HG02885 (cell line): ENCODE data around the gene BBOF1.
"Not testable (repeated sequence)": the region's sequence is repeated elsewhere in the genome, so short reads cannot be mapped to it uniquely, and the experiment has no call there.

Experiments
- ATAC-seq: cut with Tn5 transposase; IDR thresholded peaks from one replicate; pipeline ENCODE4 v1.9.1; 2021; ENCODE audit warnings: mild to moderate bottlenecking; ENCODE audit not compliant: unreplicated experiment, poor library complexity

The BBOF1 gene

DNA sequence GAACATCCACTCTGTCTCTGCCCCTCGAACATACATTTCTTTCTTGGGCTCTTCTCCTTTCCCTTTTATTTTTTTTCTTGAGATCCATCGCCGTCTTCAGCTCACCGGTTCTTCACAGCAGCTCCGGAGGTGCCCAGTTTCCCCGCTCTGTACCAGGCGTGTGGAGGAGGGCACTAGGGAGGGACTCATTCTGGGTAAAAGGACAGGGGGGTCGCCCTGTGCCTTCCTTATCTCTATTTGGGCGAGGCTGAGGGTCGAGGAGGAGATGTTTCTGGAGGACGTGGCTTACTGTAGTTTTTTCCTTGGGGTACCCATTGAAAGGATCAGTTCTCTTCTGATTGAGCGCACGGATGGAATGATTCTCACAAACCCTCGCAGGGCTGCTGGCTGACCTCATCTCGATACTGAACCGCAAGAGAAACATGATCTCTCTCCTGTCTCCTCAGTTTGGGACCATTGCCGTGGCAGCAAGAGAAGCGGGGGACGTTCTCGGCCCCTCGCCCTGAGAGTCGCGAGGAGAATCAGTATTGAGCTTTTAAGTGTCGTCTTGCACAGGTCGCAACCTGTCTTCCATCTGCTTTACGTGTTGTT lies 66.0 kb downstream of the BBOF1 start:
- no peak for ATAC-seq

DNA sequence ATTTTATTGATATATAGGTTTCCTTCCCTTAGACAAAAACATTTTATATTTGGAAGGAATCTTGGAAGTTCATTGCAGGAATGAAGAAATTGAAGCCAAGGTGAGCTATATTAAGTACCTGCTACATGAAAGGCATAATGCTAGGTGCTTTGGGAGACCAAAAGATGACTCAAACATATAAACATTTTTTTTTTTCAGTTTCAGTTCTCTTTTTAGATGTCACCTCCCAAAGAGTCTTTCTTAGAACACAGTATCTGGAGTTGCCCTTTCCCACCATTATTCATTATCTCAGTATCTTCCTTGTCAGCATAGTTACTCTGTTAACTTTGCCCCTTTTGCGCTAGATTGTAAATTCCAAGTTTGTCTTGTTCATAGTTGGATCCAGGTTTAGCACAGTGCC lies 66.7 kb downstream of the BBOF1 start:
- no peak for ATAC-seq

DNA sequence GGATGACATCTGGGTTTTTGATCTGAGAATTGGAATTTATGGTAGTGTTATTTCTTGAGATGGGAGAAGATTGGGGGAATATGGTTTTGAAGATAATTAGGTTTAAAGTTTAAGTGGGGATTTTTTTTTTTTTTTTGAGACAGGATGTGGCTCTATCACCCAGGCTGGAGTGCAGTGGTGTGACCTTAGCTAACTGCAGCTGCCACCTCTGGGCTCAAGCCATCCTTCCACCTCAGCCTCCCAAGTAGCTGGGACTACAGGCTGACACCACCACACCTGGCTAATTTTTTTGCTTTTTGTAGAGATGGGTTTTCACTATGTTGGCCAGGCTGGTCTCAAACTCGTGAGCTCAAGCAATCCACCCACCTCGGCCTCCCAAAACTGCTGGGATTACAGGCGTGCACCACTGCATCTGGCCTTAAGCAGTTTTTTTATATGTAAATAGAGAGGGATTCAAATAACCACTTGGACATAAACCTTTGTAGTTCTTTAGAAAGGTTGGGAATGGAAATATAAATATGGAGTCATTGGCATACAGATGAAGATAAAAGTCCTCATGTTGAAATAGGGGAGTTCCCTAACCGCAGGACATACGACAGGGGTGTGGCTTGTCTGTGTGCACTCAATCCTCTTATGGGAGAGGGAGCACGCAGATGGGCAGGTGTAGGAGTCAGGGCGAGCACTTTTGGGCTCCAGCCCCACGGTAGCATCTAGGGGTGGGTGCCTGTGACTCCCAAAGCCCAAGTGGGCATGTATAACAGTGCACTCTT lies 70.3 kb downstream of the BBOF1 start:
- ATAC-seq = no peak

DNA sequence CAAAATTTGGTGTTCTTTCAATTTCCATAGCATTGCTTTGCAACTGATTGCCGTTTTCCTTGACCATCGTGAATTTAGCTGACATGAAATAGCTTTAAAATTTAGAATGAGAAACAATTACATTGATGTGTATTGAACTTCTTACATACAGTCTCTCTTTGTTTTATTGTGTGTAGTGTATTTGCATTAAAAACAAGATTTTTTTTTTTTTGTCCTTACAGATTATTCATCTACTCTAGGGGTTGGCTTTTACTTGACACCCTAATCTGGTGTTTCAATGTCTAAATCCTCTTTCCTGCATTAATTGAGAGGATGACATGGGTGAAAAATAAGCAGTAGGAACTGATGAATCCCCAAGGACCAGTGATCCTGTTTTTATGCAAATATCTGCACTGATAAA lies 86.2 kb downstream of the BBOF1 start:
- ATAC-seq = no peak

DNA sequence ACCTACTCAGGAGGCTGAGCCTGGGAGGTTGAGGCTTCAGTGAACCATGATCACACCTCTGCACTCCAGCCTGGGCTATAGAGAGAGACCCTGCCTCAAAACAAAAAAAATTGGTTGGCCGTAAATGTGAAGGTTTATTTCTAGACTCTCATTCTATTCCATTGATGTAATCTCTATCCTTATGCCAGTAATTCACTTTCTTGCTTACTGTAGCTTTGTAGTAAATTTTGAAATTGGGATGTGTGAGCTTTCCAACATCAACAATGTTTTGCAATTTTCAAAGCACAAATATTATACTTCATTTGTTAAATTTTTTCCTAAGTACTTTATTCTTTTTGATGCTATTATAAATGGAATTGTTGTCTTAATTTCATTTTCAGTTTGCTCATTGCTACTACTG lies 90.2 kb downstream of the BBOF1 start:
- no peak for ATAC-seq

DNA sequence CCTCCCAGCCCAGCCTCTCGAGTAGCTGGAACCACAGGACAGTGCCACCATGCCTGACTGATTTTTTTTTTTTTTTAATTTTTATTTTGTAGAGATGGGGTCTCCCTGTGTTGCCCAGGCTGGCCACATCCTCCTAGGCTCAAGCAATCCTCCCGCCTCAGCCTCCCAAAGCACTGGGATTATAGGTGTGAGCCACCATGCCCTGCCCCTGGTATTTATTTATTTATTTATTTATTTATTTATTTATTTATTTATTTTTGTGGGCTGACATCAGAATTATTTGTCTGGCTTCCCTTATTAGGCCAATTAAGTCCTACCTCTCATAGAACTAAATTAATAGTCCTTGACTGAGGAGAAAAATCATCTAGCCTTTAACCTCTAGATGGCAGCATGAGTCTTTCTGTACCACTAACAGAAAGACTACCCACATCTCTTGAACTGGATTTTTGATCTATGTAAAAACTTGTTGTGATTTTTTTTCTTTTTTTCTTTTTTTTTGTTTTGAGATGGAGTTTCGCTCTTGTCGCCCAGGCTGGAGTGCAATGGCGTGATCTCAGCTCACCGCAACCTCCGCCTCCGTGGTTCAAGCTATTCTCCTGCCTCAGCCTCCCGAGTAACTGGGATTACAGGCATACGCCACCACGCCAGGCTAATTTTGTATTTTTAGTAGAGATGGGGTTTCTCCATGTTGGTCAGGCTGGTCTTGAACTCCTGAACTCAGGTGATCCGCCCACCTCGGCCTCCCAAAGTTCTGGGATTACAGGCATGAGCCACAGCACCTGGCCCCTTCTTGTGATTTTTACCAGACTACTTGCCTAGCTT lies 92.5 kb downstream of the BBOF1 start:
- not testable (repeated sequence) for ATAC-seq
